Liver (tissue), 3 donors: ENCODE data around the gene ATP8B3.

Experiments used
- ATF3 ChIP-seq: IDR thresholded peaks from 2 replicates; pipeline ENCODE4 v1.6.1; 2016; ENCODE audit warnings: antibody characterized with exemption
- CTCF ChIP-seq: fragments of 150-350 bp; IDR thresholded peaks from 2 replicates; pipeline ENCODE4 v1.5.1; 2017; ENCODE audit warnings: improper control_type of control experiment, low read depth, low read length; ENCODE audit not compliant: missing input control
- GABPA ChIP-seq, 2 donors: IDR thresholded peaks in 1 of 2; conservative IDR thresholded peaks in 1 of 2; 2 replicates each; pipeline ENCODE4 v1.6.1; 2016; ENCODE audit warnings: antibody characterized with exemption in 2 of 2, mild to moderate bottlenecking in 1 of 2, moderate library complexity in 1 of 2
- HNF4A ChIP-seq, 2 donors: conservative IDR thresholded peaks; 2 replicates each; pipeline ENCODE4 v1.6.1; 2016; ENCODE audit warnings: antibody characterized with exemption in 2 of 2, mild to moderate bottlenecking in 2 of 2
- HNF4G ChIP-seq: IDR thresholded peaks from 2 replicates; pipeline ENCODE4 v1.6.1; 2016; ENCODE audit warnings: antibody characterized with exemption
- JUND ChIP-seq, 2 donors: IDR thresholded peaks; 2 replicates each; pipeline ENCODE4 v1.6.1; 2016; ENCODE audit warnings: antibody characterized with exemption in 2 of 2
- MAX ChIP-seq: IDR thresholded peaks from 2 replicates; pipeline ENCODE4 v1.6.1; 2016; ENCODE audit warnings: antibody characterized with exemption
- RAD21 ChIP-seq, 2 donors: IDR thresholded peaks; 2 replicates each; pipeline ENCODE4 v1.6.1; 2016; ENCODE audit warnings: antibody characterized with exemption in 2 of 2, mild to moderate bottlenecking in 2 of 2
- REST ChIP-seq: IDR thresholded peaks from 2 replicates; pipeline ENCODE4 v1.6.1; 2016; ENCODE audit warnings: antibody characterized with exemption, mild to moderate bottlenecking
- RXRA ChIP-seq, 2 donors: IDR thresholded peaks; 2 replicates each; pipeline ENCODE4 v1.6.1; 2017 to 2018; ENCODE audit warnings: antibody characterized with exemption in 2 of 2, mild to moderate bottlenecking in 1 of 2
- SP1 ChIP-seq: IDR thresholded peaks from 2 replicates; pipeline ENCODE4 v1.6.1; 2018; ENCODE audit warnings: antibody characterized with exemption, mild to moderate bottlenecking
- ZBTB33 ChIP-seq: IDR thresholded peaks from 2 replicates; pipeline ENCODE4 v1.6.1; 2016; ENCODE audit warnings: antibody characterized with exemption
- donor health status: healthy.
- donor health status: healthy.

GRCh38 chr19:1780272-1780958 is 31.7 kb downstream of the ATP8B3 start:
- TF ChIP-seq CTCF (no peak), HNF4A (conservative IDR thresholded peaks at IDR 0.05) (no peak), REST (no peak), ZBTB33 (no peak), ATF3 (no peak), GABPA (IDR thresholded peaks at IDR 0.05 in 1 of 2, conservative IDR thresholded peaks at IDR 0.05 in 1 of 2) (no peak), JUND (IDR thresholded peaks at IDR 0.05) (no peak), MAX (no peak), RXRA (IDR thresholded peaks at IDR 0.05) (no peak), HNF4G (no peak), SP1 (no peak), RAD21 (IDR thresholded peaks at IDR 0.05) (no peak)
